K562 (cell line): ENCODE results near the gene AAR2. TPM values are rescaled to one million over a fixed set of nuclear protein-coding genes. Genes with fewer than 3 reads are reported as not detected.

Experiments
- ATAC-seq: fragments of 200-7000 bp; cut with Tn5 transposase; 3 replicates; pipeline ENCODE4 v1.9.1; 2020; ENCODE audit warnings: moderate library complexity
- BruUV-seq: library from RNA; stranded (reverse); fragments of 400-500 nt; replicated peaks from 2 replicates; lab custom pipeline; 2021; lab: Mats Ljungman, UMichigan
- CTCF ChIA-PET: fragments of 300-600 bp; formaldehyde crosslinking; extraction: SDS; loops from one replicate; lab custom pipeline; 2021; ENCODE audit warnings: low intra/inter-chr PET ratio; lab: Yijun Ruan, JAX
- POLR2A ChIA-PET: fragments of 300-600, 350-650 bp; sonication (Branson Sonifier 250); formaldehyde crosslinking; extraction: SDS; loops from one replicate; lab custom pipeline; 2021; ENCODE audit warnings: antibody characterized with exemption, inconsistent platforms; lab: Yijun Ruan, JAX
- DNase-seq, 4 experiments: peaks; one replicate each; pipeline versions ENCODE4 v3.0.0 to v3.0.0-alpha.2; 2011 to 2018; ENCODE audit warnings: low spot score in 3 of 4, mixed read lengths in 3 of 4; ENCODE audit errors: extremely low read depth in 1 of 4
- FAIRE-seq: peaks from 2 replicates; lab custom pipeline; 2011; peaks lifted over from hg19 to GRCh38; lab: Jason Lieb, UNC
- H2AFZ ChIP-seq: 2 replicates; pipeline ENCODE4 v1.6.0; 2011; ENCODE audit warnings: low read depth, low read length, control low read depth, inconsistent platforms
- H3K27ac ChIP-seq: fragments of 200-600 bp; 3 replicates; pipeline ENCODE4 v1.8.0; 2011; ENCODE audit warnings: low read depth, mild to moderate bottlenecking, control low read depth, inconsistent platforms, low read length, moderate library complexity, mixed read lengths; ENCODE audit errors: extremely low read depth
- H3K27me3 ChIP-seq, 2 experiments: fragments of 300-600 bp in 1 of 2; 2 replicates in 1 of 2; 3 replicates in 1 of 2; pipeline versions ENCODE4 v1.6.0 to v1.8.0; 2011; ENCODE audit warnings: inconsistent platforms in 2 of 2, low read length in 2 of 2, mild to moderate bottlenecking in 1 of 2, mixed read lengths in 1 of 2, moderate library complexity in 1 of 2; ENCODE audit not compliant: control insufficient read depth in 2 of 2, insufficient read depth in 2 of 2
- H3K36me3 ChIP-seq: fragments of 300-600 bp; 3 replicates; pipeline ENCODE4 v1.8.0; 2011; ENCODE audit warnings: mild to moderate bottlenecking, low read length, inconsistent platforms; ENCODE audit not compliant: control insufficient read depth, insufficient read depth
- H3K4me1 ChIP-seq, 2 experiments: fragments of 200-600 bp in 1 of 2; replicated peaks in 1 of 2; 2 replicates in 1 of 2; 3 replicates in 1 of 2; pipeline versions ENCODE4 v1.5.1 to v1.8.0; 2011; ENCODE audit warnings: inconsistent platforms in 2 of 2, low read length in 2 of 2, mild to moderate bottlenecking in 1 of 2, mixed read lengths in 1 of 2, moderate library complexity in 1 of 2; ENCODE audit not compliant: control insufficient read depth in 2 of 2, insufficient read depth in 2 of 2
- H3K4me2 ChIP-seq: 2 replicates; pipeline ENCODE4 v1.6.1; 2011; ENCODE audit warnings: low read length, control low read depth, inconsistent platforms, mixed read lengths; ENCODE audit not compliant: insufficient read depth
- H3K4me3 ChIP-seq: fragments of 200-600 bp; sonication (generic), shearing (Covaris generic); 2 replicates; pipeline ENCODE4 v1.5.1; 2016; ENCODE audit warnings: control low read depth, inconsistent platforms
- H3K79me2 ChIP-seq: fragments of 200-600 bp; 3 replicates; pipeline ENCODE4 v1.8.0; 2011; ENCODE audit warnings: low read length, inconsistent platforms; ENCODE audit not compliant: control insufficient read depth, insufficient read depth
- H3K9ac ChIP-seq, 2 experiments: 2 replicates each; pipeline versions ENCODE4 v1.6.0 to v1.6.1; 2011; ENCODE audit warnings: low read depth in 2 of 2, low read length in 2 of 2, control low read depth in 1 of 2, inconsistent platforms in 1 of 2, mild to moderate bottlenecking in 1 of 2, mixed read lengths in 1 of 2; ENCODE audit not compliant: insufficient read depth in 1 of 2
- H3K9me1 ChIP-seq: one replicate; pipeline ENCODE4 v1.6.0; 2011; ENCODE audit warnings: inconsistent platforms, mild to moderate bottlenecking, low read length, moderate library complexity; ENCODE audit not compliant: control insufficient read depth, insufficient read depth
- H3K9me3 ChIP-seq: replicated peaks from 2 replicates; pipeline ENCODE4 v1.5.1; 2011; ENCODE audit warnings: low read depth, low read length, inconsistent platforms; ENCODE audit not compliant: control insufficient read depth, insufficient read depth
- H4K20me1 ChIP-seq: replicated peaks from 2 replicates; pipeline ENCODE4 v1.6.1; 2011; ENCODE audit warnings: low read length, inconsistent platforms, mixed read lengths; ENCODE audit not compliant: control insufficient read depth, insufficient read depth
- ADNP ChIP-seq: fragments of 200-800 bp; sonication (Bioruptor generic); IDR thresholded peaks from 2 replicates; pipeline ENCODE4 v1.6.1; 2016; ENCODE audit warnings: missing genetic modification characterization, missing compliant biosample characterization
- BCOR ChIP-seq: fragments of 450-650 bp; IDR thresholded peaks from 2 replicates; pipeline ENCODE4 v1.6.1; 2016
- E2F8 ChIP-seq: fragments of 450-650 bp; IDR thresholded peaks from 2 replicates; pipeline ENCODE4 v1.7.1; 2018; ENCODE audit warnings: mild to moderate bottlenecking, low read depth; ENCODE audit not compliant: partially characterized antibody
- ESRRA ChIP-seq: fragments of 450-650 bp; IDR thresholded peaks from 2 replicates; pipeline ENCODE4 v1.6.1; 2014; ENCODE audit warnings: low read depth, mild to moderate bottlenecking, moderate library complexity, borderline replicate concordance
- KAT2B ChIP-seq: IDR thresholded peaks from one replicate; pipeline ENCODE4 v1.6.1; 2012; ENCODE audit warnings: low read depth, mild to moderate bottlenecking, control low read depth, inconsistent platforms, low read length, moderate library complexity
- POLR2AphosphoS5 ChIP-seq: IDR thresholded peaks from 2 replicates; pipeline ENCODE4 v1.6.1; 2011; ENCODE audit warnings: mild to moderate bottlenecking, low read depth, low read length, moderate library complexity; ENCODE audit not compliant: control insufficient read depth, insufficient read depth
- RBM25 ChIP-seq: fragments of 200-400 bp; formaldehyde crosslinking; IDR thresholded peaks from 2 replicates; pipeline ENCODE4 v1.6.1; 2018; ENCODE audit warnings: low read length, low read depth, moderate library complexity; ENCODE audit not compliant: severe bottlenecking
- ZNF24 ChIP-seq: fragments of 450-650 bp; IDR thresholded peaks from 2 replicates; pipeline ENCODE4 v1.6.1; 2016
- WGBS: fragments of 100-300 bp; shearing (Covaris generic); methylation state at CpG from one replicate; pipeline ENCODE4 v1.1.6; 2016; ENCODE audit warnings: low coverage, mixed read lengths; ENCODE audit not compliant: insufficient coverage; ENCODE audit errors: missing lambda C conversion rate; 5-methylcytosine and 5-hydroxymethylcytosine counted together
- in situ Hi-C: fragments of 300-500 bp; cut with MboI; formaldehyde crosslinking; loops from 4 replicates; pipeline ENCODE4 v1.15.0; 2018; ENCODE audit warnings: inconsistent platforms, mixed read lengths
- intact Hi-C: fragments of 100-400 bp; cut with micrococcal nuclease; formaldehyde crosslinking; loops from 2 replicates; pipeline ENCODE4 v1.14.2; 2022
- polyA plus RNA-seq, 8 experiments: library from polyadenylated mRNA; depleted of rRNA in 4 of 8; stranded (reverse) in 5 of 8; unstranded in 3 of 8; fragments of >200 nt; fragmentation: Nextera tagmentation in 2 of 8; fragmentation: Illumina TruSeq in 1 of 8; extraction: Ambion mirVana in 2 of 8; extraction: Trizol in 1 of 8; gene quantifications; 2 replicates each; pipeline versions ENCODE4 v1.2.1 to v1.2.3, GENCODE V29; 2011 to 2014; ENCODE audit warnings: inconsistent platforms in 1 of 8, missing spikeins in 1 of 8
- total RNA-seq, 7 experiments: library from RNA; depleted of rRNA in 6 of 7; stranded (reverse); fragments of >200 nt in 6 of 7; fragmentation: Illumina TruSeq in 2 of 7; extraction: Trizol in 2 of 7; gene quantifications; 2 replicates each; pipeline versions ENCODE4 v1.2.1 to v1.2.3, GENCODE V29; 2011 to 2021; ENCODE audit warnings: low replicate concordance in 1 of 7

AAR2 gene
- total and polyA plus RNA-seq, 9 of the 15 experiments (the other 6 are each of a cell fraction or from before 2014, with no cell fraction given) = 6.5 to 36.2 (median 24.7) TPM

GRCh38 chr20:36215778-36216177, 20.5 kb upstream of the AAR2 start:
- Histone ChIP-seq H3K27ac (no peak overlapping the region), H2AFZ (no peak overlapping the region), H4K20me1 (peaks cover 11% of the 10 kb centered on the region), H3K79me2 (no peaks in the 10 kb centered on the region), H3K36me3 (no peaks in the 10 kb centered on the region), H3K9me1 (no peaks in the 10 kb centered on the region), H3K9ac (no peak overlapping the region), H3K9me3 (no peaks in the 10 kb centered on the region), H3K27me3 (peaks cover 27 to 63% of the 10 kb centered on the region in 2 experiments), H3K4me3 (no peak overlapping the region), H3K4me2 (no peak overlapping the region), H3K4me1 (no peaks in the 10 kb centered on the region)
- TF ChIP-seq E2F8 (no peak), POLR2AphosphoS5 (no peak), ZNF24 (no peak), ESRRA (peak; percentile 88), ADNP (0 out of 2 replicates have a peak, but pooled peaks have one; percentile 37), RBM25 (peak; percentile 70), KAT2B (no peak), BCOR (peak; percentile 38; the same call in 1 of the 2 replicates)
- no peak for FAIRE-seq
- intact Hi-C loops = loop anchor here (2.0 kb wide), 1 partner anchor 183 kb away; no protein-coding TSS in a partner anchor
- CTCF ChIA-PET = interaction anchor here (1.8 kb wide), 1 partner anchor 224 kb away, joined by 7 read pairs; no protein-coding TSS in a partner anchor
- 7% methylated on average over 4 of the region's 4 CpGs for WGBS
- in situ Hi-C loops = loop anchor here (25.0 kb wide), 1 partner anchor 222 kb away; no protein-coding TSS in a partner anchor
- ATAC-seq = no peak
- POLR2A ChIA-PET = interaction anchor here (0.9 kb wide), 1 partner anchor 10 kb away, joined by 4 read pairs; no protein-coding TSS in a partner anchor
- no peak for DNase-seq
- no TSS peak for BruUV-seq
